DMS53 (cell line): ENCODE data around the gene GUCY2F.

Experiments
- DNase-seq: peaks from one replicate; lab custom pipeline; 2025; lab: John Stamatoyannopoulos, UW

The GUCY2F gene

GRCh38 chrX:109393859-109394258 lies 88.0 kb downstream of the GUCY2F start:
- peak; percentile 12 for DNase-seq

GRCh38 chrX:109392895-109393294 lies 89.0 kb downstream of the GUCY2F start:
- DNase-seq = no peak

GRCh38 chrX:109390556-109390955 lies 91.3 kb downstream of the GUCY2F start:
- DNase-seq = no peak

- DNase-seq = peak; percentile 71
These were observed 92.0 kb downstream of the GUCY2F start for GRCh38 chrX:109389917-109390316.

- peak; percentile 66 for DNase-seq
These were observed 97.2 kb downstream of the GUCY2F start for GRCh38 chrX:109384699-109385098.

GRCh38 chrX:109382332-109382731 lies 99.6 kb downstream of the GUCY2F start:
- DNase-seq = no peak

GRCh38 chrX:109378281-109378680 lies 103.6 kb downstream of the GUCY2F start:
- no peak for DNase-seq

- peak; percentile 23 for DNase-seq
These were observed 107.5 kb downstream of the GUCY2F start for GRCh38 chrX:109374262-109374960.

GRCh38 chrX:109373468-109373867 lies 108.4 kb downstream of the GUCY2F start:
- DNase-seq = no peak

GRCh38 chrX:109372716-109373115 lies 109.2 kb downstream of the GUCY2F start:
- DNase-seq = no peak

- DNase-seq = no peak
These were observed 109.6 kb downstream of the GUCY2F start for GRCh38 chrX:109372291-109372690.

- no peak for DNase-seq
These were observed 119.8 kb downstream of the GUCY2F start for GRCh38 chrX:109362101-109362500.

GRCh38 chrX:109360301-109360700 lies 121.6 kb downstream of the GUCY2F start:
- peak; percentile 79 for DNase-seq

- DNase-seq = no peak
These were observed 124.2 kb downstream of the GUCY2F start for GRCh38 chrX:109357706-109358105.

GRCh38 chrX:109356684-109357083 lies 125.2 kb downstream of the GUCY2F start:
- no peak for DNase-seq

GRCh38 chrX:109352066-109352588 lies 129.8 kb downstream of the GUCY2F start:
- no peak for DNase-seq

- DNase-seq = no peak
These were observed 130.3 kb downstream of the GUCY2F start for GRCh38 chrX:109351557-109351956.

- DNase-seq = no peak
These were observed 131.3 kb downstream of the GUCY2F start for GRCh38 chrX:109350551-109350950.

GRCh38 chrX:109350051-109350450 lies 131.8 kb downstream of the GUCY2F start:
- no peak for DNase-seq

- DNase-seq = peak; percentile 29
These were observed 134.3 kb downstream of the GUCY2F start for GRCh38 chrX:109347632-109348031.

- DNase-seq = no peak
These were observed 135.4 kb downstream of the GUCY2F start for GRCh38 chrX:109346491-109346890.

GRCh38 chrX:109345856-109346255 lies 136.0 kb downstream of the GUCY2F start:
- DNase-seq = no peak

GRCh38 chrX:109344678-109345077 lies 137.2 kb downstream of the GUCY2F start:
- no peak for DNase-seq

GRCh38 chrX:109344101-109344500 lies 137.8 kb downstream of the GUCY2F start:
- no peak for DNase-seq
